Measurements from ENCODE around the gene SMAD6.

Gene SMAD6

DNA sequence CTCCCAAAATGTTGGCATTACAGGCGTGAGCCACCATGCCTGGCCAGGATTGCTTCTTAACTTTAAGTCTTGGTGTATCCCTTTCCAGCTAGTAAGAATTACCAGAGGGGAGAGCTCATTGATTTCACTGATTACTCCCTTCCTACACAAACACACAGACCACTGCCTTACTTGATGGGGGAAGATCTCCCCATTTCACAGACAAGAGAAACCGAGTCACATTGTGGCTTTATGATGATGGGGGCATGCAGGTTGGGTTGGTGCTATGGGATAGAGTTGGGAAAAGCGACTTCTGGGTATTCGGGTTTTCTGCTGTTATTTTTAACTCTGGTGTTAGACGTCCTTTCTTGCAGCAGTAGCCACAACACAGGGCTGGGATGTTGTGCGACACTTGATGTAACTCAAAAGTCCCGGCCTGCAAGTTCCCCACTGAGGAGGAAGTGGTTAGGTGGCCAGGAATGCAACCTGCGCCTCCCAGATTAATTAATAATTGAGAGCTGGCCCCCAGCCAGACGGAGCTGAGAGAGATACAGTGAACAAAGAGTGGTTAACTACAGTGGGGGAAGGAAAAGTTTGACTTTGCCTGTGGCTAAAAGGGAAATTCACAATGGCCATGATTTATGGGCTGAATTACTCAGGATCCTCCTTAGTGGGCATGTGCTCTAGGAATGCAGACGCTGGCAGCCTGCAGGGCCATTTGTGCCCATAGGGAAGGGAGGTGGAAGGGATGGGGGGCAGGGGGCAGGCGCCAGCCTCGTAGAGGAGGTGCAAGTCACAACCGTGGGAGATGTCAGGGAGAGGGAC is 63.6 kb downstream of the SMAD6 start:
- H3K4me3 ChIP-seq (ENCODE audit: low read depth, low read length): no peak overlapping the region
- TF ChIP-seq, protein P1, sequence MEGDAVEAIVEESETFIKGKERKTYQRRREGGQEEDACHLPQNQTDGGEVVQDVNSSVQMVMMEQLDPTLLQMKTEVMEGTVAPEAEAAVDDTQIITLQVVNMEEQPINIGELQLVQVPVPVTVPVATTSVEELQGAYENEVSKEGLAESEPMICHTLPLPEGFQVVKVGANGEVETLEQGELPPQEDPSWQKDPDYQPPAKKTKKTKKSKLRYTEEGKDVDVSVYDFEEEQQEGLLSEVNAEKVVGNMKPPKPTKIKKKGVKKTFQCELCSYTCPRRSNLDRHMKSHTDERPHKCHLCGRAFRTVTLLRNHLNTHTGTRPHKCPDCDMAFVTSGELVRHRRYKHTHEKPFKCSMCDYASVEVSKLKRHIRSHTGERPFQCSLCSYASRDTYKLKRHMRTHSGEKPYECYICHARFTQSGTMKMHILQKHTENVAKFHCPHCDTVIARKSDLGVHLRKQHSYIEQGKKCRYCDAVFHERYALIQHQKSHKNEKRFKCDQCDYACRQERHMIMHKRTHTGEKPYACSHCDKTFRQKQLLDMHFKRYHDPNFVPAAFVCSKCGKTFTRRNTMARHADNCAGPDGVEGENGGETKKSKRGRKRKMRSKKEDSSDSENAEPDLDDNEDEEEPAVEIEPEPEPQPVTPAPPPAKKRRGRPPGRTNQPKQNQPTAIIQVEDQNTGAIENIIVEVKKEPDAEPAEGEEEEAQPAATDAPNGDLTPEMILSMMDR (IDR thresholded peaks at IDR 0.05; ENCODE audit: low read depth, low read length): no peak

DNA sequence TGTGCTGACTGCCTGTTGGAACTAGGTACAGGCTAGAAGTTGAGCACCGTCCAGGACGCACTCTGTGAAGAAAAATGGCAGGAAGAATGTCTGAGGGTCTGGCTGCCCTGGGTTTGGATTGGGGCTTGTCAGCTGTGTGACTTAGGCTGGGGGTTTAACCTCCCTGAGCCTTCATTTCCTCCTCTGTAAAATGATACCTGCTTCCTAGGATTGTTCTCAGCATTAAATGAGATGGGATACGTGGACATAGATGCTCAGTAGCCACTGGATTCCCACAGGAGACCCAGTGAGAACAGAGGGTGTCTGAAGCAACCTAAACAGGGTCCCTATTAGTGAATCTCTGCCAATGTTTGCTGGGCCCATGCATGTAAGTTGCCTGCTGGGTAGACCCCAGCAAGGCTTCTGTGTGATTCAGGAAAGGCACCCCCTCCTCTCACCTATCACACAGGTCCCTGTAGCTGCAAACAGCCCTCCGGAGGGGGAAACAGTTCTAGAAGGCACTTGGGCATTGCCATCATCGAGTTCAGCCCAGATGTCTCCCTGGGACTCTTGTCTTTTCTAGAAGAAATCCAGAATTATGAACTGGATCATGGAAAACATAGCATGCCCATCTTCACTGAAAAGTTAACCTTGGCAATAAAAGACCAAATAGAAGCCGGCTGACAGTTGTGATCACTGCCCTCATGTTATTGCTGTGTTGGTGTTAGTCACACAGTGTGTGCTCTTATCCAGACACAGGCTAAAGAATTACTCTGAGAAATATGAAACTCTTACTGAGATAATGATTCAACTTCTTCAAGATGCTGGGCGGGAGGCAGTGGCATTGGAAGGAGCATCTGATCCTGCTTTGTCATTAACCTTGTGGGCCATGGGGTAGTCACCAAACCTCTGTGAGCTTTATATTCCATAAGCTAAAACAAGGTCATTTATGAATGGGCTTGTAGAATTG is 64.5 kb downstream of the SMAD6 start:
- TF ChIP-seq, protein P1 (IDR thresholded peaks at IDR 0.05; ENCODE audit: low read depth, low read length): no peak
- no peak overlapping the region for H3K4me3 ChIP-seq (ENCODE audit: low read depth, low read length)

DNA sequence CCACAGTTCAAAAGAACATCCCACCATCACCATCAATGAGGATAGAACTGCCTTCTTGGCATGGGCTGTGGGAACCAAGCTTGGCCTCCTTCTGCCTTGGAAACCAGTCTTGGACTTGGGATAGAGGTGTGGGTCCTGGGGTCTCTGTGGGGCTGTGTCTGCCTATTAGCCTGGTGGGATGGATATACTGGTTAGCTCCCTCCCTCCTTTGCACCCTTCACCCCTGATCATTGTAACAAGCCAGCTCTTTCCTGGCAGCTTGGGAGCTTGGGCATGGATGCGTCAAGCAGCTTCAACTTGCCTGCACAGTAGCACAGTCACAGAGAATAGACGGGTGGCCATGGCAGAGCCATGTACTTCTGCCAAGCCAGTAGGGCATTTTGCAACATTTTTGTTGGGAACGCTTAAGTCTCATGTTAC is 65.2 kb downstream of the SMAD6 start:
- TF ChIP-seq, protein P1 (IDR thresholded peaks at IDR 0.05; ENCODE audit: low read depth, low read length): no peak
- no peak overlapping the region for H3K4me3 ChIP-seq (ENCODE audit: low read depth, low read length)

DNA sequence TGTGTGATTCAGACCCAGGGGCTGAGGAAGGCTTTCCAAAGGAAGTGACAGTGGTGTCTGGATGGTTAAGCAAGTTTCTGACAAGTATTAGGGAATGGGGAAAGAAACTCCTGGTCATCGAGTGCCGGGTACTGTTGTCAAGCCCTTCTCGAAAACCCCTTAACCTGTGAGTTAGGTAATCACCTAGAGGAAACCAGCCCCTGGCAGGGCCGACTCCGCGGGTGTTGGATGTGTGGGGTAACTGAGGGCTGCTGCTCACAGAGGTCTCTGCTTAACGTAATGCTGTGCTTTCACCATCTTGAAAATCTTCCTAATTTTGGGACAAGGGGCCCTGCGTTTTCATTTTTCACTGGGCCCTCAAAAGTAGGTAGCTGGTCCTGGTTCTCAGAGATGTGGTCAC is 67.0 kb downstream of the SMAD6 start:
- no peak overlapping the region for H3K4me3 ChIP-seq (ENCODE audit: low read depth, low read length)
- TF ChIP-seq, protein P1 (IDR thresholded peaks at IDR 0.05; ENCODE audit: low read depth, low read length): no peak

DNA sequence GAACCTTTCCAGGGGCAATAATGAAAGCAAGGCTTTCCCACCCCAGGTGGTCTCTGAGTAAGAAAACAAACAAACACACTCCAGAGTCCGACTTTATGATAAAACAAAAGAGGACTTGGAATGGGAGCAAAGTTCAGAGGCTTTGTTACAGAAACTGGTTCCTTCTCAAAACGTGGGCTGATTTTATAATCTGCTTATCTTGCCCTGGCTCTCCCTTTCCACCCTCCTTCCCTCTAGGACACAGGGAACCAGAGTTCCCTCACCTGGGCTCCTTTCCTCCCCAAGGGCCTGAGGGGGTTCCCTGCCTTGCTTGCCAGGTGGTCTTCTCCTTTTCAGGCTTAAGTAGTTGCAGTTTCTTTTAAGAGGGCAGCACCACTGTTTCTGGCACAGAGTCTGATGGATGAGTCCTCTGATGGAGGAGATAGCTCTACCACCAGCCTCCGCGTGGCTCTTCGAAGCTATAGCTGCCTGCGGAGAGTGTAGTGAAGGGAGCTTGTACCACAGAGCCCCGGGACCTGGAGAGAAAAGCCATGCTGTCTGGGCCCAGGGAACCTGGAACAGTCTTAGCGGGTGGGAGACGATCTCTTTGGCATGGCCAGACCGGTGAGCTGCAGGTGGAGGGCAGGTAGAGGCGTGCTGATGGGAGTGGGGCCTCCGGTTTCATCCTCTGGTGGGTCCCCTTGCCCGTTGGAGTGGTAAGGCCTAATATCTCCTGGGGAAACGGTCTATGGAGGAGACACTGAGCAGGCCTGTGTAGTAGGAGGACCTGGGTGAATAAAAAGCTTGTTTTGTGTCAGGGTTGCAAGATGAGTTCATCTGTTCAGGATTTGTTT is 68.7 kb downstream of the SMAD6 start:
- H3K4me3 ChIP-seq (ENCODE audit: low read depth, low read length): no peak overlapping the region
- TF ChIP-seq, protein P1 (IDR thresholded peaks at IDR 0.05; ENCODE audit: low read depth, low read length): no peak

DNA sequence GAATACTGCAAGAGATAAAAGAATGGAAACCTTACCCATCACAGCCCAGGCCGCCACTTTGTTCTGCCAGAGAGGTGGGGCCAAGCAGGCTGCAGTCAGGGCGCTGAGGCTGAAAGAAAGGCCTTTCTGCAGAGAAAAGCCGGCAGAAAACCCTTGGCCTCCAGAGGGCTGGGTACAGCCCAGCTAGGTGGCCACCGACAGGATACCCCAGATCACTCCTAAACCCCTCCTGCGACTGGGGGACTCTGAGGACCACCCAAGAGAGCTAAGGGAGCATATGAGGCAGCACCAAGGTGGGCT is 69.3 kb downstream of the SMAD6 start:
- TF ChIP-seq, protein P1 (IDR thresholded peaks at IDR 0.05; ENCODE audit: low read depth, low read length): no peak
- H3K4me3 ChIP-seq (ENCODE audit: low read depth, low read length): no peak overlapping the region
